HL-60 (cell line): Measurements from ENCODE around the gene GHRH.

Experiments used
- CTCF ChIP-seq: IDR thresholded peaks from one replicate; pipeline ENCODE4 v1.5.1; 2011; ENCODE audit warnings: low read length, control low read depth, inconsistent platforms; ENCODE audit not compliant: insufficient read depth
- POLR2AphosphoS5 ChIP-seq: IDR thresholded peaks from 2 replicates; pipeline ENCODE4 v1.6.1; 2012; ENCODE audit warnings: low read depth

- TF ChIP-seq CTCF = no peak
- TF ChIP-seq POLR2AphosphoS5 = no peak
Observed at GRCh38 chr20:37238426-37238825, 23.2 kb downstream of the GHRH start.
